NCI-H82 (cell line): Measurements from ENCODE around the gene COL1A1.

Source experiments
- DNase-seq: peaks from one replicate; lab custom pipeline; 2025; lab: John Stamatoyannopoulos, UW

Gene COL1A1

DNA sequence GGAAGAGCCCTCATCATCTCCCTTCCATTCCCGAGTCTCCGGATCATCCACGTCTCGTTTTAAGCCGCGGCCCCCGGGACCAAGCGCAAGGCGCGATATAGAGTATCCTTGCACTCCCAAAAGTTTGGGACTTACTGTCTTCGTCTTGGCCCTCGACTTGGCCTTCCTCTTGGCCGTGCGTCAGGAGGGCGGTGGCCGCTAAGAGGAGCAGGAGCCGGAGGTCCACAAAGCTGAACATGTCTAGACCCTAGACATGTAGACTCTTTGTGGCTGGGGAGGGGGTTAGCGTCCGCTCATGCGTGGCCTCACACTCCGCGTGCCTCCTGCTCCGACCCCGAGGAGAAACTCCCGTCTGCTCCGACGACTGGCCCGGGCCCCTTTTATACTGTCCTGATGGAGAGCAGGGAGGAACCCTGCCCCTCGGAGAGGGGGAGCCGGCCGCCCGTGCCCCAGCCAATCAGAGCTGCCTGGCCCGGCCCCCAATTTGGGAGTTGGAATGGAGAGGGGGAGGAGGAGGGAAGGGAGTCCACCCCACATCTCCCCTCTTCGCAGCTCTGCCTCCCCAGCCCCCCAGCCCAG, at the start of gene COL1A1:
Gene COL1A1 (minus strand): TSS at position 356 of the 579 bp plus-strand sequence. CDS start 118 bp downstream, at position 238.
- DNase-seq, result no peak

DNA sequence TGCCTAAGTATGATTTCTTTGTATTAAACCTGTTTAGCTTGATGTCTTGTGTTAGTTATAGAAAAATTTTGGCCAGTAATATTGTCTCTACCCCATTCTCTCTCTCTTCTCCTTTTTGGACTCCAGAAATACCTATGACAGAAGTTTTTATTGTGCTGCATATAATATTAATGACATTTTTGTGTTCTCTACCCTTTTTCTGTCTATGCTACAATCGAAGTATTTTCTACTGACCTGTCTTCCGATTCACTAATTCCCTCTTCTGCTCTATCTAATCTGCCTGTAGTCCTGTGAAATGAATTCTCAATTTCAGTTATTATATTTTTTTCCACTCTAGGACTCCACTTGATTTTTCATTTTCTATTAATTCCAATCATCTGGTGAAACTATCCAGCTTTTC, 46.8 kb upstream of the COL1A1 start:
- no peak for DNase-seq

DNA sequence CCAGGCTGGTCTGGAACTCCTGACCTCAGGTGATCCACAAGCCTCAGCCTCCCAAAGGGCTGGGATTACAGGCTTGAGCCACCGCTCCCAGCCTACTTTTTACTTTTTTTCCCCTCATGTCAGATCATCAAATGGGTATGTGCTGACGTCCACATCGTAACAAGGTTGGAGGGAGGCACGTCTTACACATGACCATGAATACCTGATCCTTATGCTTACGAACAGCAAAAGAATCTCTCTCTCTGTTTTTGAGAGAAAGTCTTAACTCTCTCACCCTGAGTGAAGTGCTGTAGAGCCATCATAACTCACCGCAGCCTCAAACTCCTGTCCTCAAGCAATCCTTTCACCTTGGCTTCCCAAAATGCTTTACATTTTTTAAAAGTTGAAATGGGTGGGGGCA, 43.3 kb upstream of the COL1A1 start:
- DNase-seq, result no peak

DNA sequence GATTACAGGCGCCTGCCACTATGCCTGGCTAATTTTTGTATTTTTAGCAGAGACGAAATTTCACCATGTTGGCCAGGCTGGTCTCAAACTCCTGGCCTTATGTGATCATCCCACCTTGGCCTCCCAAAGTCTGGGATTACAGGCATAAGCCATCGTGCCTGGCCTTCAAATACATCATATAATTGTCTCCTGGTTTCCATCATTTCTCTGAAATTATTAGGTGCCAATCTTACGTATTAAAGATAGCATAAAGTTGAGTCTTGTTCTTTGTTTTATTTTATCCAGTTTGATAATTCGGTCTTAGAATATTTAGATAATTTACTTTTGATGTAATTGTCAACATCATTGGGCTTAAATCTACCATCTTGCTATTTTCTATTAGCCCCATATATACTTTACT, 40.0 kb upstream of the COL1A1 start:
- DNase-seq, result no peak

DNA sequence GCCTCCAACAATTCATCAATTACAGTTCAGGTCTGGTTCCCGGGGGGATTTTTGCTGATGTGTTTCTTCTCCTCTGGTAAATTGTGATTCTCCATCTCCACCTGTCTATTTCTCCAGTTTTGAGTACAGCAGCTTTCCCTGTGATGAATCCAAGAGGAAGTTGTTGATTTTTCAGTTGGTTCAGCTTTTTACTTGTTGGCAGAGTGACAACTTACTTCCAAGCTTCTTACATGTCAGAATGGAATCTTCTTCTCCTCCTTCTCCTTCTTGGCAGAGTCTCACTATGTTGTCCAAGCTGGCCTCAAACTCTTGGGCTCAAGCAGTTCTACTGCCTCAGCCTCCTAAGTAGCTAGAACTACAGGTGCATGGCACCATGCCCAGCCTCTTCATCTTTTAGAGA, 39.4 kb upstream of the COL1A1 start:
- no peak for DNase-seq

DNA sequence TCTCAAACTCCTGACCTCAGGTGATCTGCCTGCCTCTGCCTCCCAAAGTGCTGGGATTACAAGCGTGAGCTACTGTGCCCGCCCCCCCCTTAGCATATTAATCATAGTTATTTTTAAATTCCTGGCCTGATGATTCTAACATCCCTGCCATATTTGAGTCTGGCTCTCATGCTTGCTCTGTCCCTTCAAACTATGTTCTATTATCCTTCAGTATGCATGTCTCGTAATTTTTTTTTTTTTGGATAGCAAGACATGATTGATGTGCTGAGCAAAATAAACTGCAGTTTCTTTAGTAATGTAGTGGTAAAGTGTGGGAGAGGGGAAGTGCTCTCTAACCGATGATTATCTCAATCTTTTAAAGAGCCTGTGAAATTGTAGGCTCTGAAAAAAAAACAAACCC, 38.5 kb upstream of the COL1A1 start:
- no peak for DNase-seq

DNA sequence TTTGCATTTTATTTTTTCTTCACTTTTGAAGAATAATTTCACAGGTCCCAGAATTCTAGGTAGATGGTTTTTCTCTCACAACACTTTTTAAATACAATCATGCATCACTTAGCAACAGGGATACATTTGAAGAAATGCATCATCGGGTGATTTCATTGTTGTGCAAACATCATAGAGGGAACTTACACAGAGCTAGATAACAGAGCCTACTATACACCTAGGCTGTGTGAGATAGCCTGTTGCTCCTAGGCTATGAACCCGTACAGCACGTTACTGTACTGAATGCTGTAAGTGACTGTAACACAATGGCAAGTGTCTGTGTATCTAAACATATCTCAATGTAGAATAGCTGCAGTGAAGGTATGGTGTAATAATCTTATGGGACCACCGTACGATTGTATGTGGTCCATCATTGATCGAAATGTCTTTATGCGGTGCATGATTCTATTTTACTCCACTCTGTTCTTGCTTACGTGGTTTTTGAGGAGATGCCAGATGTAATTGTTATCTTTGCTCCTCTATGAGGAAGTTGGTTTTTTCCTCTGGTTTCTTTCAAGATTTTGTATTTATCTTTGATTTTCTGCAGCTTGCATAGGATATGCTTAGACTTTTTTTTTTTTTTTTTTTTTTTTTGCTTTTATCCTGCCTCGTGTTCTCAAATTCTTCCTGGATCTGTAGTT, 37.3 kb upstream of the COL1A1 start:
- no peak for DNase-seq

DNA sequence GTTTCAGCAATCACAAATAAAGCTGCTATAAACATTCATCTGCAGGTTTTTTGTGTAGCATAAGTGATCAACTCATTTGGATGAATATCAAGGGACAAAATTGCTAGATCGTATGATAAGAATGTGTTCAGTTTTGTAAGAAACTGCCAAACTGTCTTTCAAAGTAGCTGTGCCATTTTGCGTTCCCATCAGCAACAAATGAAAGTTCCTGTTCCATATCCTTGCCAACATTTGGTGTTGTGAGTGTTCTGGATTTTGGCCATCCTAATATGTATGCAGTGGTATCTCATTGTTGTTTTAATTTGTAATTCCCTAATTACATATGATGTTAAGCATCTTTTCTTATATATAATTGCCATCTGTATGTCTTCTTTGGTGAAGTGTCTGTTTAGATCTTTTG, 36.5 kb upstream of the COL1A1 start:
- no peak for DNase-seq

DNA sequence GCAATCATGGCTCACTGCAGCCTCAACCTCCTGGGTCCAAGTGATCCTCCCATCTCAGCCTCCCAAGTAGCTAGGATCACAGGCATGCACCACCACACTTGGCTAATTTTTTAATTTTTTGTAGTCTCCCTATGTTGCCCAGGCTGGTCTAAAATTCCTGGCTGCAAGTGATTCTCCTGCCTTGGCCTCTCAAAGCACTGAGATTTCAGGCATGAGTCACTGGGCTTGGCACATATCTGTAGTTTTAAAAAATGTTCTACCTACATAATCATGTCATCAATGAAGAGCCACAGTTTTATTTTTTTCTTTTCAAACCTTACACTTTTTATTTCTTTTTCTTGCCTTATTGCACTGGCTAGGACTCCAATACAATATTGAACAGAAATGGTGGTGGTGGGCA, 33.1 kb upstream of the COL1A1 start:
- no peak for DNase-seq

DNA sequence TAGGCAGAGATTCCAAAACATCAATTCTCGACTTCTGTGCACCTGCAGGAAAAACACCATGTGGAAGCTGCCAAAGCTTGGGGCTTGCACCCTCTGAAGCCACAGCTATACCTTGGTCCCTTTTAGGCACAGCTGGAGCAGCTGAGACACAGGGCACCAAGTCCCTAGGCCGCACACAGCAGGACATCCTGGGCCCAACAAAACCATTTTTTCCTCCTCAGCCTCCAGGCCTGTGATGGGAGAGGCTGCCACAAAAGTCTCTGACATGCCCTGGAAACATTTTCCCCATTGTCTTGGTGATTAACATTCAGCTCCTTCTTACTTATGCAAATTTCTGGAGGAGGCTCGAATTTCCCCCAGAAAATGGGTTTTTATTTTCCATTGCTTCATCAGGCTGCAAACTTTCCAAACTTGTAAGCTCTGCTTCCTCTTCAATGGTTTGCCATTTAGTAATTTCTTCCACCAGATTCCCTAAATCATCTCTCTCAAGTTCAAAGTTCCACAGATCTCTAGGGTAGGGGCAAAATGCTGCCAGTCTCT, 24.3 kb upstream of the COL1A1 start:
- DNase-seq, result no peak

DNA sequence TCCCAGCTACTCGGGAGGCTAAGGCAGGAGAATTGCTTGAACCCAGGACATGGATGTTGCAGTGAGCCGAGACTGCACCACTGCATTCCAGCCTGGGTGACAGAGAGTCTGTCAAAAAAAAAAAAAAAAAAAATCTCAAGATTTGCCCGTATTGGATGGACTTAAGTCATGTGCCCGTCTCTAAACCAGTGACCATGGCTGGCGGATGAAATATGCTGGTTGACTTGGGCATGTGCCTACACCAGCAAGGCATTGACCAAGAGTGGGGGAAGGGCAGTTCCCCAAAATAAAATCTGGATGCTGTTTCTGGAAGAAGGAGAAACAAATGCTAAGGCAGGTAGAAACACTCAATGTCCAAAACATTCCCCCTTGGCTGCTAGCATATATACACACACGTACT, 21.5 kb upstream of the COL1A1 start:
- no peak for DNase-seq

DNA sequence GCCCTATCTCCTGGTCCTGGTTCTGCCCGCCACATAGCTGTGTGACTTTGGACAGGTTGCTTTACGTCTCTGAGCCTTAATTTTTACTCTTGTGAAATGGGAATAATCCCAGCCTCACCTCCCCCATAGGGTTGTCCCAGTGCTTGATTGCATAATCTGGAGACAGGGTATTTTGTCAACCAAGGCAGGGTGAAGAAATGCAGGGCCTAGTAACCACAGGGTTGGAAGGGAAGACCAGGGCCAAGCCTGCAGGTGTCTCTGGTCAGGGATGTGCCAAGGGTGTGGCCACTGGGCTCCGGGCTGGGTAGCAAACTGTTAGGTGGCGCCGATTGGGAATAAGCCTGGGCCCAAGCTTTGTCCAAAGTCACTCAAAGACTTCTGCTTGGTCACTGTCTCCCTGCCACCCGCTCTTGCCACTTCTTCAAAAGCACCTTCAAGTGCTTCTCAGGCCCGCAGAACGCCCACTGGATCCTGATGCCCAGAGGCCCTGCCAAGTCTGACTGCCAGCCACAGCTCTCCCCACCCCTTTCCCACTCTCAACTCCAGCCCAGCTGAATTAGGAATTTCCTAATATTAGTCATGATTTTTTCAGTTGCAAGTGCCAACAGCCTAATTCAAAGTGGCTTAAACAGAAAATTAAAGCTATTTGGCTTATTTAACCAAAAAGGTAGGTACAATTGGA, 20.6 kb upstream of the COL1A1 start:
- no peak for DNase-seq

DNA sequence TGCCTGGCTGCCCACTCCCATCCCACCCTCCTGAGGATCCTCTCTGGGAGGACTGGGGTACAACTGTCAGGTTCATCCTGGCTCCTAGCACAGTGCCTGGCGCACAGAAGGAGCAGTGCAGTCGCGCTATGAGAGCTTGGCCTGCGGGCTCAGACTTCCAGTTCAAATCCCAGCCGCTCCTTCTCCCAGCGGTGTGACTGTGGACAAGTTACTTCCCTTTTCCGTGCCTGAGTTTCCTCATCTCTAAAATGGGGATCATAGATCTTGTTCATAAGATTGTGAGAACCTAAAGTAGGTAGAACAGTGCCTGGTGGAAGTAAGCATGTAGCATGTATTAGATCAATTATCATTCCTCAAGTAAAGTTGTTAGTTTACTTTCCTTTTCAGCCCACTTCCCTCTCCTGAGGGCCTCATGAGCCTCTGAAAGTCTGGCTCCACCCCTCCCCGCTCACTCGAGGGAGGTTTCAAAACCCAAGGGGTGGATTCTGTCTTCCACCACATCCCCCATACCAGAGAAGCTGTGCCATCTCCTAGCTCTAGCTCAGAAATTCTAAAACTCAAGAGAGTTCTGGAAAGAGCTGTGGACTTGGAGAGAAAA, 19.9 kb upstream of the COL1A1 start:
- DNase-seq, result no peak

DNA sequence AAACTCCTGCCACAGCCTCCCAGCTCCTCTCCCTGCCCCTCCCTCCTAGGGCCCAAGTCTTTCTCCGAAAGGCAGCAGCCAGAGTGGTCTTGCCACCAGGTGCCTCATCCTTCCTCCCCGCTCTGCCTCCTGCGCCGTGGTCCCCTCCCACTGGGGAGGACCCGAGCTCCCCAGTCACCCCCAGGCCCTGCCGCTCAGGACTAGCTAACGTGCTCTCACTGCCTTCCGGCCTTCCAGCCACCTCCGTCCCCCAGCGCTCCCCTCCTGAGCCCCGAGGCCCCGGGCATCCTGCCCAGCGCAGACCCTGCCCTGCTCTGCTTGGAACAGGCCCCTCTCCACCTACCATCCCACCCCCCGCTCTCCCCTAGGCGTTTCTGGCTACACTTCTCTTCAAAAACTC, 19.4 kb upstream of the COL1A1 start:
- no peak for DNase-seq

DNA sequence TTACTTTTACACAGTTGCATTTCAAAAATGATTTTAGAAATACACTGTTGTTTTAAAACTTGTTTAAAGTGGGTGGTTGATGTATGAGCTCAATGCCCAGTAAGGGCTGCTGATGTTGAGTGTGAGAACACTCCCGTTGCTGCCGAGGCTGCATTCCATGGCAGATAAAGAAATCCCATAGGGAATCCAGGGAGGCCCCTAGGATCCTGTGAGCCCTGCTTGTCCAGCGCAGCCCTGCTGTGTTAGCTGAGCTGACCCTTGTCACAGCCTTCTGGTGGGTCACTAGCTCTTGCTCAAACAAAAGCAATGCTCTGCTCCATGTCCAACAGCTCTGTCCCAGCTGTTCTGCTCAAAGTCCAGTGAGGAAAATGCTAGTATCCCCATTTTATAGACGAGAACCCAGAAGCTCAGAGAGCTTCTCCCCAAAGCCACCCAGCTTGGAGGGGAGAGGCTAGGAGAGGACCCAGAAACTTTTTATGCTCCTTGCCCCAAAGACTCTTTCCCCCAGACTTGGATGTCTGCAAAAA, 18.6 kb upstream of the COL1A1 start:
- peak; percentile 40 for DNase-seq

DNA sequence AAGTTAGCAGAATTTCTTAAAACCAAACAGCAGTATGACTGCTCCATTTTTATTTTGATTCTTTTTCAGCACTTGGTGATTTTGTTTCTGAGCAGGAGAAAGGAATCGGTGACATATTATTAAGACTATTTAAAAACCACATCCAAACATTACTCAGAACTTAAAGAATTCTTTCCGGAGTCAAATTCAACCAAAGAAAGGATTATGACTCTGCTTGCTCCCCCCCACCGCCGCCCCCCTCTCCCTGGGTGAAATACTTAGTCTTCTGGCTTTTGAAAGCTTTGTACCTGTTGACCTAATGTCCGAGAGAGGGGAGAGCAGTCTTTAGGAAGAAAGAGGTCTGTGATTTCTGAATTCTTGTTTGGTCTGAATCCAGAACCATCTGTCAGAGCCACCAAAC, 17.9 kb upstream of the COL1A1 start:
- no peak for DNase-seq

DNA sequence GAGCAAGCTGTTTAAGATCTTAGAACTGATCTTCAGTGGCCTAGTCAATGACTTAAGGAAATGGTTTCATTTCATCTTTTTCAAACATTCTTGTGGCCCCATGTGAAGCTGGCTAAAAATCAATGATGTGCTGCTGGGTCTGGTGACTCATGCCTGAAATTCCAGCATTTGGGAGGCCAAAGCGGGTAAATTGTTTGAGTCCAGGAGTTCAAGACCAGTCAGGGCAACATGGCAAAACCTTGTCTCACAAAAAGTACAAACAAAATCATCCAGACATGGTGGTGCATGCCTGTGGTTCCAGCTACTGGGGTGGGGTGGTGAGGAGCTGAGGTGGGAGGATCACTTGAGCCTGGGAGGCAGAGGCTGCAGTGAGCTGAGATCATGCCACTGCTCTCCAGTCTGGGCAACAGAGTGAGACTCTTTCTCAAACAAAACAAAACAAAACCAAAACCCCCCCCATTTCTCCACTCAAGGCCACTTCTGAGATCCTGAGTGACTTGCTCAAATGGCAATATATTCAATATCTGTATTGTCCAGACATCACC, 17.4 kb upstream of the COL1A1 start:
- DNase-seq, result no peak

DNA sequence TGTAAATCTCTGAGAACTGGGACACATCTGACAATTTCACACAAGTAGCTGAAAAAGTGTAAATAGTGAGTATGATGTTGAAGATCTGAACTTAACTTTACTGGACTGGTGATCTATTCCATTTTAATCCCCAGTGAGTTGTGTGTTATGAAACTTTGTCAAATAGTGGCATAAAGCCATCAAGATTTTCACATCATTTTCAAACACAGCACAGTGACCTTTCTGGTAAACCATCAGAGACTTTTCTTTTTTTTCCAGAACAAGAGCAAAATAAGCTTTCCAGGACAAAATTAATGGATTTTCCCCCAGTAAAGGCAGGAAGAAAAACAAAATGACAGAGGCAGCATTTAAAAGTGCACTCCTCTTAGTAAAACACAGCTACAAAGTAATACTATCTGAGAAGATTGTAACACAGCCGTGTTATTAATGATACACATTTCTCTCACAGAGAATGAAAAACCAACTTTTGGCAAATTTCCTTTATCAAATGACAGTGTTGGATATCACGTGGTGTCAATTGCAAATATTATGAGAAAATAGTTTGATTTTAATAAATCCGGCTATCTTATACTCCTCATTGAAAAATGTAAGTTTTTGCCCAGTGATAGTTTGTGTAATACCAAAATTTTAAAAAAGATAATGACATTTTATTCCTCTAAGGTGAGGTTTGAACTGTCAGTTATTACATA, 16.8 kb upstream of the COL1A1 start:
- no peak for DNase-seq

DNA sequence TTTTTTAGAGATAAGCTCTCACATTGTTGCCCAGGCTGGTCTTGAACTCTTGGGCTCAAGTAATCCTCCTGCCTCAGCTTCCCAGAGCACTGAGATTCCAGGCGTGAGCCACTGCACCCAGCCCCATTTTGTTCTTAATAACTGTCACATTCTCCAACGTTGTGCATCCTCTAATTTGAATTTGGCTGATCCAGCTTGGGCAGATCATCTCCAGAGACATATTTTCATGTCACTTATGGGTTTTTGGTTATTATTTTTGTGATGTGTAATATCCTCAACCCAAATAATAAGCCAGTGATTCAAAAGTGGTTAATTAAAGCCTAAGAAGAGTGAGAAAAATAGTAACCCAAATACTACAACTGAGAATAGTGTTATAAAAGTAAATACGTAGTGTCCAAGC, 16.2 kb upstream of the COL1A1 start:
- no peak for DNase-seq

DNA sequence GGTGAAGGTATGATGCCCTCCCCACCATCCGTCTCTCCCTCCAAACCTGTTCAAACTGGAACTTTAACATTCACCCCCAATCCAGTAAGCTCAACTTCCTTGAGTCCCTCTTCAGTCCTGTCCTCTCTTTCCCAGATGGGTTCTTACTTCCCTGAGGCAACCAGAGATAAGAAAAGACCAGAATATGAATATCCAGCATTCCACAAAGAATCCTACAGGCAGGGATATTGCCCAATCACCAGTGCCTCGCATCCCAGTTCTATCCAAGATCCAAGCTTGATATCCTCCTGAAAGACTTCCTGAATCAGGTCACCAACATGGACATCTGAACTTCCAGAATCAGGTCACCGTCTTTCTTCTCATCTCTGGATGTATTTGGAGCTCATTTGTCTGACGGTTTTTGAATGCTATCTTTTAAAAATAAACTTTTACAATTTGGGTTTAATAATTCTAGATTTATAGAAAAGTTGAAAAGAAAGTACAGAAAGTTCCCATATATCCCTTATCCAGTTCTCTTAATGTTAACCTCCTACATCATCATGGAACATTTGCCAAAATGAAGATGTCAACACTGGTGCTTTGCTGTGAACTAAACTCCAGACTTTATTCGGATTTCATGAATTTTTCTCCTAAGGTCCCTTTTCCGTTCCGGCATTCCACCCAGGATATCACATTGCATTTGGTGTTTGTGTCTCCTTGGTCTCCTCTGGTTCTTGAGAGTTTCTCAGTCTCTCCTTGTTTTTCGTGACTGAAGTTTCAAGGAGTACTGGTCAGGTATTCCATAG, 13.7 kb upstream of the COL1A1 start:
- DNase-seq, result no peak
